Esophagus muscularis mucosa (tissue), 3 donors: Measurements from ENCODE around the gene CTSO.

ENCODE experiments used
- CTCF ChIP-seq, 3 experiments: fragments of 200-600 bp in 2 of 3; fragments of 450-650 bp in 1 of 3; sonication (generic) in 2 of 3; IDR thresholded peaks; one replicate each; pipeline ENCODE4 v1.5.1; 2017 to 2019; ENCODE audit warnings: antibody characterized with exemption in 3 of 3, mild to moderate bottlenecking in 2 of 3, moderate library complexity in 1 of 3
- POLR2AphosphoS5 ChIP-seq, 2 donors: sonication (generic); formaldehyde crosslinking; IDR thresholded peaks; one replicate each; pipeline ENCODE4 v1.6.1; 2017; ENCODE audit warnings: antibody characterized with exemption in 2 of 2

DNA sequence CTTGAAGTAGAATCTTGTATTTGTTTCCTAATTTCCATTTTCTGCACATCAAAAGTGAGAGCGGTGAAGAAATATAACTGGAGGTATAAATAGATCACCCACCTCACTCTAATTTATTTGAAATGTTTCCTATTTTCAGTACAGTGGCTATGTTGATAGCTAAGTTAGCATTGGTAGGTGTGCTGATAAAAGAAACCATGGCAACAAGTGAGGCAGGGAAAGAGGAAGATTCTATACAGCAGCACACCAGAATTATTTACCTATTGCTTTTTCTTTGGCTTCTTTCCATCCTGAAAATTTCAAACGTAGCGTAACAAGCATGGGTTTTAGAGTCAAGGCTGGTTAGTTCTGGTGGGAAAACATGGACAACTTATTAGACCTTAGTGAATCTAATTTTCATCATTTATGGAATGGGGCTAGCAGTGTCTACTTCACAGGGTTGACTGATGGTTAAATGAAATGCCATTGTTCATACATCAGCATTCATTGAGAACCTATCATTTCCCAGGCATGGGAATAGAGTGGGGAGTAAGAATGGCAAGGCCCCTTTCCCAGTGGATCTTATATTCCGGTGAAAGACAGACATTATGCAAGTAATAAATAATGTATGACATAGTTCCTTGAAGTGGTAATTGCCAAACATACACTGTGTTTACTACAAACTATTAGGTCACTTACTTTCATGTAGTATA lies 30.6 kb upstream of the CTSO start:
- TF ChIP-seq CTCF (IDR thresholded peaks at IDR 0.05) (no peak), POLR2AphosphoS5 (IDR thresholded peaks at IDR 0.05) (no peak)
